Measurements from ENCODE around the gene MID1. TPM values are rescaled to one million over a fixed set of nuclear protein-coding genes. Genes with fewer than 3 reads are reported as not detected.

MID1 gene
- total and polyA plus RNA-seq, 9 of the 15 experiments (the other 6 are each of a cell fraction or from before 2014, with no cell fraction given): 0.07 to 0.54 (median 0.33) TPM

DNA sequence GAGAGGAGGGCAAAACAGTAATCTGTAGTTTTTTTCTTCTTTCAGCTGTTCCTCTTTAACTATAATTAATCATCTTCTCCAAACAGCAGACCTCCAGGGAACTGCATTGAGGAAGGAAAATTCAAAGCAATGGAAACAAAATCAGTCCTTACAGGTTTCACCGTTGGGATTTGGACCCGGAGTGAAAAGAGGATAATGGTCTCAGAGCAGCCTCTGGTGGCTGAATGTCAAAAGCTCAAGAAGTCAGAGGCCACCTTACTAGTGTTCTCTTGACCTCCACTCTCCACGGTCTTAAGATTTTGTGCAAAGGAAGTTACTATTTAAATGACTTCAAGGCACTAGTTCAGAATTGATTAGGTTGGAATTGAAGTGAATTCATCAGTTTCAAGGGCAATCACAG, 16.0 kb upstream of the MID1 start:
- Histone ChIP-seq H3K27ac (ENCODE audit: extremely low read depth, low read depth, low read length) (no peak overlapping the region), H3K9me1 (ENCODE audit: control insufficient read depth, insufficient read depth, low read length) (no peaks in the 10 kb centered on the region), H3K9me3 (replicated peaks; ENCODE audit: control insufficient read depth, insufficient read depth, low read depth, low read length) (no peaks in the 10 kb centered on the region), H3K4me2 (ENCODE audit: insufficient read depth, low read length) (no peak overlapping the region), H2AFZ (ENCODE audit: low read depth, low read length) (no peak overlapping the region), H3K4me1 (replicated peaks in 1 of 2; ENCODE audit: control insufficient read depth in 2 of 2, insufficient read depth in 2 of 2, low read length in 2 of 2) (no peaks in the 10 kb centered on the region), H3K4me3 (no peak overlapping the region), H3K79me2 (ENCODE audit: control insufficient read depth, insufficient read depth, low read length) (no peaks in the 10 kb centered on the region), H3K9ac (ENCODE audit: insufficient read depth in 1 of 2, low read depth in 2 of 2, low read length in 2 of 2) (no peak overlapping the region), H3K36me3 (ENCODE audit: control insufficient read depth, insufficient read depth, low read length) (no peaks in the 10 kb centered on the region), H3K27me3 (ENCODE audit: control insufficient read depth in 2 of 2, insufficient read depth in 2 of 2, low read length in 2 of 2) (no peaks in the 10 kb centered on the region), H4K20me1 (replicated peaks; ENCODE audit: control insufficient read depth, insufficient read depth, low read length) (no peaks in the 10 kb centered on the region)
- ChIA-PET POLR2A (no interaction called here), CTCF (ENCODE audit: low intra/inter-chr PET ratio) (interaction anchor here (1.4 kb wide), 1 partner anchor 446 kb away, joined by 10 read pairs; no protein-coding TSS in a partner anchor)
- intact Hi-C loops (cut with micrococcal nuclease) (loop anchor here (2.0 to 10.0 kb wide), 2 partner anchors 446 to 502 kb away; no protein-coding TSS in a partner anchor), in situ Hi-C loops (cut with MboI) (no loop called here)
- FAIRE-seq (no peak), DNase-seq (ENCODE audit: extremely low read depth in 1 of 4, low spot score in 3 of 4) (peak; percentile 6 to 16 (median 10)), ATAC-seq (0 out of 3 replicates have a peak, but pooled peaks have one; percentile 35)
- 0 out of 2 replicates have a peak, but pooled peaks have one; percentile 11 for TF ChIP-seq SMC3 (conservative IDR thresholded peaks at IDR 0.05; ENCODE audit: insufficient read depth, low read depth, low read length)
- TF ChIP-seq, protein P1, sequence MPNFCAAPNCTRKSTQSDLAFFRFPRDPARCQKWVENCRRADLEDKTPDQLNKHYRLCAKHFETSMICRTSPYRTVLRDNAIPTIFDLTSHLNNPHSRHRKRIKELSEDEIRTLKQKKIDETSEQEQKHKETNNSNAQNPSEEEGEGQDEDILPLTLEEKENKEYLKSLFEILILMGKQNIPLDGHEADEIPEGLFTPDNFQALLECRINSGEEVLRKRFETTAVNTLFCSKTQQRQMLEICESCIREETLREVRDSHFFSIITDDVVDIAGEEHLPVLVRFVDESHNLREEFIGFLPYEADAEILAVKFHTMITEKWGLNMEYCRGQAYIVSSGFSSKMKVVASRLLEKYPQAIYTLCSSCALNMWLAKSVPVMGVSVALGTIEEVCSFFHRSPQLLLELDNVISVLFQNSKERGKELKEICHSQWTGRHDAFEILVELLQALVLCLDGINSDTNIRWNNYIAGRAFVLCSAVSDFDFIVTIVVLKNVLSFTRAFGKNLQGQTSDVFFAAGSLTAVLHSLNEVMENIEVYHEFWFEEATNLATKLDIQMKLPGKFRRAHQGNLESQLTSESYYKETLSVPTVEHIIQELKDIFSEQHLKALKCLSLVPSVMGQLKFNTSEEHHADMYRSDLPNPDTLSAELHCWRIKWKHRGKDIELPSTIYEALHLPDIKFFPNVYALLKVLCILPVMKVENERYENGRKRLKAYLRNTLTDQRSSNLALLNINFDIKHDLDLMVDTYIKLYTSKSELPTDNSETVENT (CRISPR knock-in tag; IDR thresholded peaks at IDR 0.05): no peak
- TF ChIP-seq, protein P2, sequence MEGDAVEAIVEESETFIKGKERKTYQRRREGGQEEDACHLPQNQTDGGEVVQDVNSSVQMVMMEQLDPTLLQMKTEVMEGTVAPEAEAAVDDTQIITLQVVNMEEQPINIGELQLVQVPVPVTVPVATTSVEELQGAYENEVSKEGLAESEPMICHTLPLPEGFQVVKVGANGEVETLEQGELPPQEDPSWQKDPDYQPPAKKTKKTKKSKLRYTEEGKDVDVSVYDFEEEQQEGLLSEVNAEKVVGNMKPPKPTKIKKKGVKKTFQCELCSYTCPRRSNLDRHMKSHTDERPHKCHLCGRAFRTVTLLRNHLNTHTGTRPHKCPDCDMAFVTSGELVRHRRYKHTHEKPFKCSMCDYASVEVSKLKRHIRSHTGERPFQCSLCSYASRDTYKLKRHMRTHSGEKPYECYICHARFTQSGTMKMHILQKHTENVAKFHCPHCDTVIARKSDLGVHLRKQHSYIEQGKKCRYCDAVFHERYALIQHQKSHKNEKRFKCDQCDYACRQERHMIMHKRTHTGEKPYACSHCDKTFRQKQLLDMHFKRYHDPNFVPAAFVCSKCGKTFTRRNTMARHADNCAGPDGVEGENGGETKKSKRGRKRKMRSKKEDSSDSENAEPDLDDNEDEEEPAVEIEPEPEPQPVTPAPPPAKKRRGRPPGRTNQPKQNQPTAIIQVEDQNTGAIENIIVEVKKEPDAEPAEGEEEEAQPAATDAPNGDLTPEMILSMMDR (IDR thresholded peaks at IDR 0.05 in 2 of 3, conservative IDR thresholded peaks at IDR 0.05 in 1 of 3; ENCODE audit: insufficient read depth in 2 of 3, low read depth in 1 of 3, low read length in 3 of 3): peak; percentile 48 to 60 (median 52)
- TF ChIP-seq RAD21 (CRISPR knock-in tag; conservative IDR thresholded peaks at IDR 0.05 in 1 of 2, IDR thresholded peaks at IDR 0.05 in 1 of 2): peak; percentile 57 to 60
- 0% methylated on average over 2 of the region's 3 CpGs for WGBS (ENCODE audit: insufficient coverage, low coverage, missing lambda C conversion rate)
- no TSS peak for BruUV-seq (replicated peaks)
